WTC11 (cell line): ENCODE data around the gene RBFOX2. TPM values are rescaled to one million over a fixed set of nuclear protein-coding genes. Genes with fewer than 3 reads are reported as not detected.

ENCODE experiments used
- ATAC-seq: fragments of 200-7000 bp; cut with Tn5 transposase; 2 replicates; pipeline ENCODE4 v1.10.0; 2021; ENCODE audit warnings: mild to moderate bottlenecking, moderate library complexity
- CTCF ChIA-PET: fragments of 300-600 bp; sonication (Branson Sonifier 250); formaldehyde crosslinking; loops from one replicate; lab custom pipeline; 2021; ENCODE audit warnings: antibody characterized with exemption; lab: Charles Lee
- POLR2A ChIA-PET: fragments of 350-600 bp; sonication (Branson Sonifier 250); formaldehyde crosslinking; loops from one replicate; lab custom pipeline; 2021; ENCODE audit warnings: antibody characterized with exemption; lab: Charles Lee
- DNase-seq: peaks from one replicate; pipeline ENCODE4 v3.0.0; 2021; ENCODE audit warnings: low spot score
- H3K27ac Mint-ChIP-seq: 2 replicates; pipeline ENCODE4 v1.8.0; 2021; ENCODE audit warnings: mixed read lengths
- H3K27me3 Mint-ChIP-seq: 2 replicates; pipeline ENCODE4 v1.8.0; 2021; ENCODE audit warnings: low read depth, mild to moderate bottlenecking, moderate library complexity, mixed read lengths
- H3K36me3 Mint-ChIP-seq: 2 replicates; pipeline ENCODE4 v1.8.0; 2021; ENCODE audit warnings: mixed read lengths
- H3K4me1 Mint-ChIP-seq: 2 replicates; pipeline ENCODE4 v1.8.0; 2022; ENCODE audit warnings: mixed read lengths
- H3K4me3 Mint-ChIP-seq: 2 replicates; pipeline ENCODE4 v1.8.0; 2021; ENCODE audit warnings: mild to moderate bottlenecking, moderate library complexity, mixed read lengths
- H3K9me3 Mint-ChIP-seq: 2 replicates; pipeline ENCODE4 v1.8.0; 2021; ENCODE audit warnings: mixed read lengths
- ATF1 ChIP-seq: sonication (generic); formaldehyde crosslinking; IDR thresholded peaks from 2 replicates; pipeline ENCODE4 v1.8.1; 2023; ENCODE audit warnings: mild to moderate bottlenecking, moderate library complexity, missing genetic modification reagents
- EMX1 ChIP-seq: fragments of 250-450 bp; sonication (Bioruptor Pico); IDR thresholded peaks from 2 replicates; pipeline ENCODE4 v1.8.0; 2021; ENCODE audit warnings: mild to moderate bottlenecking
- GRHL2 ChIP-seq: fragments of 250-450 bp; sonication (Bioruptor Pico); IDR thresholded peaks from 2 replicates; pipeline ENCODE4 v1.8.0; 2022; ENCODE audit warnings: mild to moderate bottlenecking, moderate library complexity; ENCODE audit not compliant: insufficient replicate concordance, severe bottlenecking
- IRF2 ChIP-seq: sonication (generic); formaldehyde crosslinking; IDR thresholded peaks from 2 replicates; pipeline ENCODE4 v1.8.0; 2022; ENCODE audit warnings: low read depth, missing genetic modification reagents, borderline replicate concordance
- JAZF1 ChIP-seq: fragments of 250-450 bp; sonication (Bioruptor Pico); IDR thresholded peaks from 2 replicates; pipeline ENCODE4 v1.9.0; 2021; ENCODE audit warnings: moderate library complexity, mild to moderate bottlenecking, inconsistent platforms
- NFATC4 ChIP-seq: fragments of 250-450 bp; sonication (Bioruptor Pico); IDR thresholded peaks from 2 replicates; pipeline ENCODE4 v1.9.0; 2021; ENCODE audit warnings: mild to moderate bottlenecking
- TEAD4 ChIP-seq: sonication (generic); formaldehyde crosslinking; IDR thresholded peaks from 2 replicates; pipeline ENCODE4 v1.8.0; 2022; ENCODE audit warnings: mild to moderate bottlenecking, missing genetic modification reagents
- ZNF121 ChIP-seq: sonication (generic); formaldehyde crosslinking; IDR thresholded peaks from 2 replicates; pipeline ENCODE4 v1.8.0; 2023; ENCODE audit warnings: missing genetic modification reagents
- ZNF232 ChIP-seq: sonication (generic); formaldehyde crosslinking; IDR thresholded peaks from 2 replicates; pipeline ENCODE4 v1.8.0; 2022; ENCODE audit warnings: mild to moderate bottlenecking, missing genetic modification reagents
- total RNA-seq: library from RNA; stranded (reverse); gene quantifications from 3 replicates; pipeline ENCODE4 v1.2.3, GENCODE V29; 2021
- TF ChIP-seq, protein P1 (sequence below): sonication (generic); formaldehyde crosslinking; IDR thresholded peaks from 2 replicates; pipeline ENCODE4 v1.8.0; 2023; ENCODE audit warnings: mild to moderate bottlenecking, missing genetic modification reagents
- TF ChIP-seq, protein P2 (sequence below): fragments of 200-600 bp; IDR thresholded peaks from 2 replicates; pipeline ENCODE4 v1.8.0; 2022; ENCODE audit warnings: antibody characterized with exemption
- TF ChIP-seq, protein P3 (sequence below): sonication (generic); formaldehyde crosslinking; IDR thresholded peaks from 2 replicates; pipeline ENCODE4 v1.8.1; 2023; ENCODE audit warnings: mild to moderate bottlenecking, missing genetic modification reagents
- TF ChIP-seq, protein P4 (sequence below): sonication (generic); formaldehyde crosslinking; IDR thresholded peaks from 2 replicates; pipeline ENCODE4 v1.8.0; 2022; ENCODE audit warnings: mild to moderate bottlenecking, missing genetic modification reagents
- TF ChIP-seq, protein P5 (sequence below): sonication (generic); formaldehyde crosslinking; IDR thresholded peaks from 2 replicates; pipeline ENCODE4 v1.8.1; 2023; ENCODE audit warnings: mild to moderate bottlenecking, missing genetic modification reagents, moderate library complexity
- TF ChIP-seq, protein P6 (sequence below): sonication (generic); formaldehyde crosslinking; IDR thresholded peaks from 2 replicates; pipeline ENCODE4 v1.8.1; 2022; ENCODE audit warnings: mild to moderate bottlenecking, missing genetic modification reagents, moderate library complexity, borderline replicate concordance
- TF ChIP-seq, protein P7 (sequence below): sonication (generic); formaldehyde crosslinking; IDR thresholded peaks from 2 replicates; pipeline ENCODE4 v1.8.1; 2022; ENCODE audit warnings: low read depth, missing genetic modification reagents, borderline replicate concordance
- TF ChIP-seq, protein P8 (sequence below): sonication (generic); formaldehyde crosslinking; IDR thresholded peaks from 2 replicates; pipeline ENCODE4 v1.8.0; 2022; ENCODE audit warnings: missing genetic modification reagents

The RBFOX2 gene
- total RNA-seq, 1 experiment from 2014 or later: 107 TPM

DNA sequence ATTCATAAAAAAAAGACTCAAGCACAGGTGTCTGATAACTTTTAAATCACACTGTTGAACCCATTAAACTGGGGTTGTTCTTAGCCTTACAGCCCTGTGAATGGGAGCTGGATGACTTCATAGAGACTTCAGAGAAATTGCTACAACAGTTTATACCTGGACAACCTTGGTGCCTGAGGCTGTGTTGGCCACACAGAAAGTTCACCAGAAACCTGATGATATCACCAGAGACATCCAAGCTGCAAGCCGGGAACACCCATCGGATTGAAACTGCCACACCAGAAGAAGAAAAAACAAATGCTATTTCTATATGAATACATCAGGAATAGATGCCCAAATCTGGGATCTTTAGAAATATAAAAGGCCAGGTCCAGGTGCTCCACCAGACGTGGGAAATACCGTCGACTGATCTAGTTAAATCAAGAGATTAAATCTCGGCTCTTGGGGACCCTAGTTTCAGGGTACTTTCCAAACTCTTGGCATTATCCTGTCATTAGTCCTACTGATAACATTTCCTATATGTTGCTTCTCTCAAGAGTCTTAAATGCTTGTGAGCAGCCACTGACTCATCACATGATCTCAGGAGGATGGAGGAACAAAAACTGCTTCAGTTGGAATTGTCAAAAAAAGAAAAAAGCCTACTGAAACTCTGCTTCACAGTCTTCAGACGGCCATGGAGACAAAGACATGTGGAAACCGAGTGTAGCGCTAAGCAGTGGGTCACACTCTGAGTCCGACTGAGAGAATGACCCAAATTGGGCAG, 339.5 kb downstream of the RBFOX2 start:
- no peaks in the 10 kb centered on the region; the same call in 1 of the 2 replicates for H3K36me3 Mint-ChIP-seq
- CTCF ChIA-PET: no interaction called here
- ATAC-seq: no peak
- no peaks in the 10 kb centered on the region for H3K4me1 Mint-ChIP-seq
- no peaks in the 10 kb centered on the region; the same call in 1 of the 2 replicates for H3K27me3 Mint-ChIP-seq
- H3K9me3 Mint-ChIP-seq: peaks cover 4% of the 10 kb centered on the region
- no peak for DNase-seq
- POLR2A ChIA-PET: no interaction called here
- H3K4me3 Mint-ChIP-seq: no peak overlapping the region
- no peak overlapping the region for H3K27ac Mint-ChIP-seq
- no peak for TF ChIP-seq ATF1 (CRISPR knock-in tag)
- no peak for TF ChIP-seq TEAD4 (CRISPR knock-in tag)
- TF ChIP-seq, protein P1, sequence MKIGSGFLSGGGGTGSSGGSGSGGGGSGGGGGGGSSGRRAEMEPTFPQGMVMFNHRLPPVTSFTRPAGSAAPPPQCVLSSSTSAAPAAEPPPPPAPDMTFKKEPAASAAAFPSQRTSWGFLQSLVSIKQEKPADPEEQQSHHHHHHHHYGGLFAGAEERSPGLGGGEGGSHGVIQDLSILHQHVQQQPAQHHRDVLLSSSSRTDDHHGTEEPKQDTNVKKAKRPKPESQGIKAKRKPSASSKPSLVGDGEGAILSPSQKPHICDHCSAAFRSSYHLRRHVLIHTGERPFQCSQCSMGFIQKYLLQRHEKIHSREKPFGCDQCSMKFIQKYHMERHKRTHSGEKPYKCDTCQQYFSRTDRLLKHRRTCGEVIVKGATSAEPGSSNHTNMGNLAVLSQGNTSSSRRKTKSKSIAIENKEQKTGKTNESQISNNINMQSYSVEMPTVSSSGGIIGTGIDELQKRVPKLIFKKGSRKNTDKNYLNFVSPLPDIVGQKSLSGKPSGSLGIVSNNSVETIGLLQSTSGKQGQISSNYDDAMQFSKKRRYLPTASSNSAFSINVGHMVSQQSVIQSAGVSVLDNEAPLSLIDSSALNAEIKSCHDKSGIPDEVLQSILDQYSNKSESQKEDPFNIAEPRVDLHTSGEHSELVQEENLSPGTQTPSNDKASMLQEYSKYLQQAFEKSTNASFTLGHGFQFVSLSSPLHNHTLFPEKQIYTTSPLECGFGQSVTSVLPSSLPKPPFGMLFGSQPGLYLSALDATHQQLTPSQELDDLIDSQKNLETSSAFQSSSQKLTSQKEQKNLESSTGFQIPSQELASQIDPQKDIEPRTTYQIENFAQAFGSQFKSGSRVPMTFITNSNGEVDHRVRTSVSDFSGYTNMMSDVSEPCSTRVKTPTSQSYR (CRISPR knock-in tag): no peak
- no peak for TF ChIP-seq NFATC4 (CRISPR knock-in tag)
- TF ChIP-seq, protein P2, sequence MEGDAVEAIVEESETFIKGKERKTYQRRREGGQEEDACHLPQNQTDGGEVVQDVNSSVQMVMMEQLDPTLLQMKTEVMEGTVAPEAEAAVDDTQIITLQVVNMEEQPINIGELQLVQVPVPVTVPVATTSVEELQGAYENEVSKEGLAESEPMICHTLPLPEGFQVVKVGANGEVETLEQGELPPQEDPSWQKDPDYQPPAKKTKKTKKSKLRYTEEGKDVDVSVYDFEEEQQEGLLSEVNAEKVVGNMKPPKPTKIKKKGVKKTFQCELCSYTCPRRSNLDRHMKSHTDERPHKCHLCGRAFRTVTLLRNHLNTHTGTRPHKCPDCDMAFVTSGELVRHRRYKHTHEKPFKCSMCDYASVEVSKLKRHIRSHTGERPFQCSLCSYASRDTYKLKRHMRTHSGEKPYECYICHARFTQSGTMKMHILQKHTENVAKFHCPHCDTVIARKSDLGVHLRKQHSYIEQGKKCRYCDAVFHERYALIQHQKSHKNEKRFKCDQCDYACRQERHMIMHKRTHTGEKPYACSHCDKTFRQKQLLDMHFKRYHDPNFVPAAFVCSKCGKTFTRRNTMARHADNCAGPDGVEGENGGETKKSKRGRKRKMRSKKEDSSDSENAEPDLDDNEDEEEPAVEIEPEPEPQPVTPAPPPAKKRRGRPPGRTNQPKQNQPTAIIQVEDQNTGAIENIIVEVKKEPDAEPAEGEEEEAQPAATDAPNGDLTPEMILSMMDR: no peak
- TF ChIP-seq, protein P3, sequence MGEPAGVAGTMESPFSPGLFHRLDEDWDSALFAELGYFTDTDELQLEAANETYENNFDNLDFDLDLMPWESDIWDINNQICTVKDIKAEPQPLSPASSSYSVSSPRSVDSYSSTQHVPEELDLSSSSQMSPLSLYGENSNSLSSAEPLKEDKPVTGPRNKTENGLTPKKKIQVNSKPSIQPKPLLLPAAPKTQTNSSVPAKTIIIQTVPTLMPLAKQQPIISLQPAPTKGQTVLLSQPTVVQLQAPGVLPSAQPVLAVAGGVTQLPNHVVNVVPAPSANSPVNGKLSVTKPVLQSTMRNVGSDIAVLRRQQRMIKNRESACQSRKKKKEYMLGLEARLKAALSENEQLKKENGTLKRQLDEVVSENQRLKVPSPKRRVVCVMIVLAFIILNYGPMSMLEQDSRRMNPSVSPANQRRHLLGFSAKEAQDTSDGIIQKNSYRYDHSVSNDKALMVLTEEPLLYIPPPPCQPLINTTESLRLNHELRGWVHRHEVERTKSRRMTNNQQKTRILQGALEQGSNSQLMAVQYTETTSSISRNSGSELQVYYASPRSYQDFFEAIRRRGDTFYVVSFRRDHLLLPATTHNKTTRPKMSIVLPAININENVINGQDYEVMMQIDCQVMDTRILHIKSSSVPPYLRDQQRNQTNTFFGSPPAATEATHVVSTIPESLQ (CRISPR knock-in tag): no peak
- TF ChIP-seq, protein P4, sequence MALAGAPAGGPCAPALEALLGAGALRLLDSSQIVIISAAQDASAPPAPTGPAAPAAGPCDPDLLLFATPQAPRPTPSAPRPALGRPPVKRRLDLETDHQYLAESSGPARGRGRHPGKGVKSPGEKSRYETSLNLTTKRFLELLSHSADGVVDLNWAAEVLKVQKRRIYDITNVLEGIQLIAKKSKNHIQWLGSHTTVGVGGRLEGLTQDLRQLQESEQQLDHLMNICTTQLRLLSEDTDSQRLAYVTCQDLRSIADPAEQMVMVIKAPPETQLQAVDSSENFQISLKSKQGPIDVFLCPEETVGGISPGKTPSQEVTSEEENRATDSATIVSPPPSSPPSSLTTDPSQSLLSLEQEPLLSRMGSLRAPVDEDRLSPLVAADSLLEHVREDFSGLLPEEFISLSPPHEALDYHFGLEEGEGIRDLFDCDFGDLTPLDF (CRISPR knock-in tag): no peak
- TF ChIP-seq, protein P5, sequence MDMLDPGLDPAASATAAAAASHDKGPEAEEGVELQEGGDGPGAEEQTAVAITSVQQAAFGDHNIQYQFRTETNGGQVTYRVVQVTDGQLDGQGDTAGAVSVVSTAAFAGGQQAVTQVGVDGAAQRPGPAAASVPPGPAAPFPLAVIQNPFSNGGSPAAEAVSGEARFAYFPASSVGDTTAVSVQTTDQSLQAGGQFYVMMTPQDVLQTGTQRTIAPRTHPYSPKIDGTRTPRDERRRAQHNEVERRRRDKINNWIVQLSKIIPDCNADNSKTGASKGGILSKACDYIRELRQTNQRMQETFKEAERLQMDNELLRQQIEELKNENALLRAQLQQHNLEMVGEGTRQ (CRISPR knock-in tag): no peak
- no peak for TF ChIP-seq GRHL2
- TF ChIP-seq EMX1 (CRISPR knock-in tag): no peak
- TF ChIP-seq ZNF121 (CRISPR knock-in tag): no peak
- no peak for TF ChIP-seq ZNF232 (CRISPR knock-in tag)
- TF ChIP-seq, protein P6, sequence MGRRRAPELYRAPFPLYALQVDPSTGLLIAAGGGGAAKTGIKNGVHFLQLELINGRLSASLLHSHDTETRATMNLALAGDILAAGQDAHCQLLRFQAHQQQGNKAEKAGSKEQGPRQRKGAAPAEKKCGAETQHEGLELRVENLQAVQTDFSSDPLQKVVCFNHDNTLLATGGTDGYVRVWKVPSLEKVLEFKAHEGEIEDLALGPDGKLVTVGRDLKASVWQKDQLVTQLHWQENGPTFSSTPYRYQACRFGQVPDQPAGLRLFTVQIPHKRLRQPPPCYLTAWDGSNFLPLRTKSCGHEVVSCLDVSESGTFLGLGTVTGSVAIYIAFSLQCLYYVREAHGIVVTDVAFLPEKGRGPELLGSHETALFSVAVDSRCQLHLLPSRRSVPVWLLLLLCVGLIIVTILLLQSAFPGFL: no peak
- no peak for TF ChIP-seq IRF2 (CRISPR knock-in tag)
- TF ChIP-seq JAZF1: no peak
- TF ChIP-seq, protein P7, sequence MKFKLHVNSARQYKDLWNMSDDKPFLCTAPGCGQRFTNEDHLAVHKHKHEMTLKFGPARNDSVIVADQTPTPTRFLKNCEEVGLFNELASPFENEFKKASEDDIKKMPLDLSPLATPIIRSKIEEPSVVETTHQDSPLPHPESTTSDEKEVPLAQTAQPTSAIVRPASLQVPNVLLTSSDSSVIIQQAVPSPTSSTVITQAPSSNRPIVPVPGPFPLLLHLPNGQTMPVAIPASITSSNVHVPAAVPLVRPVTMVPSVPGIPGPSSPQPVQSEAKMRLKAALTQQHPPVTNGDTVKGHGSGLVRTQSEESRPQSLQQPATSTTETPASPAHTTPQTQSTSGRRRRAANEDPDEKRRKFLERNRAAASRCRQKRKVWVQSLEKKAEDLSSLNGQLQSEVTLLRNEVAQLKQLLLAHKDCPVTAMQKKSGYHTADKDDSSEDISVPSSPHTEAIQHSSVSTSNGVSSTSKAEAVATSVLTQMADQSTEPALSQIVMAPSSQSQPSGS (CRISPR knock-in tag): no peak
- TF ChIP-seq, protein P8, sequence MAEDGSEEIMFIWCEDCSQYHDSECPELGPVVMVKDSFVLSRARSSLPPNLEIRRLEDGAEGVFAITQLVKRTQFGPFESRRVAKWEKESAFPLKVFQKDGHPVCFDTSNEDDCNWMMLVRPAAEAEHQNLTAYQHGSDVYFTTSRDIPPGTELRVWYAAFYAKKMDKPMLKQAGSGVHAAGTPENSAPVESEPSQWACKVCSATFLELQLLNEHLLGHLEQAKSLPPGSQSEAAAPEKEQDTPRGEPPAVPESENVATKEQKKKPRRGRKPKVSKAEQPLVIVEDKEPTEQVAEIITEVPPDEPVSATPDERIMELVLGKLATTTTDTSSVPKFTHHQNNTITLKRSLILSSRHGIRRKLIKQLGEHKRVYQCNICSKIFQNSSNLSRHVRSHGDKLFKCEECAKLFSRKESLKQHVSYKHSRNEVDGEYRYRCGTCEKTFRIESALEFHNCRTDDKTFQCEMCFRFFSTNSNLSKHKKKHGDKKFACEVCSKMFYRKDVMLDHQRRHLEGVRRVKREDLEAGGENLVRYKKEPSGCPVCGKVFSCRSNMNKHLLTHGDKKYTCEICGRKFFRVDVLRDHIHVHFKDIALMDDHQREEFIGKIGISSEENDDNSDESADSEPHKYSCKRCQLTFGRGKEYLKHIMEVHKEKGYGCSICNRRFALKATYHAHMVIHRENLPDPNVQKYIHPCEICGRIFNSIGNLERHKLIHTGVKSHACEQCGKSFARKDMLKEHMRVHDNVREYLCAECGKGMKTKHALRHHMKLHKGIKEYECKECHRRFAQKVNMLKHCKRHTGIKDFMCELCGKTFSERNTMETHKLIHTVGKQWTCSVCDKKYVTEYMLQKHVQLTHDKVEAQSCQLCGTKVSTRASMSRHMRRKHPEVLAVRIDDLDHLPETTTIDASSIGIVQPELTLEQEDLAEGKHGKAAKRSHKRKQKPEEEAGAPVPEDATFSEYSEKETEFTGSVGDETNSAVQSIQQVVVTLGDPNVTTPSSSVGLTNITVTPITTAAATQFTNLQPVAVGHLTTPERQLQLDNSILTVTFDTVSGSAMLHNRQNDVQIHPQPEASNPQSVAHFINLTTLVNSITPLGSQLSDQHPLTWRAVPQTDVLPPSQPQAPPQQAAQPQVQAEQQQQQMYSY (CRISPR knock-in tag): no peak
